WTC11 (cell line): ENCODE measurements around the gene RRAD. TPM values are rescaled to one million over a fixed set of nuclear protein-coding genes. Genes with fewer than 3 reads are reported as not detected.

Experiments used
- AR ChIP-seq: fragments of 250-450 bp; sonication (Bioruptor Pico); IDR thresholded peaks from 2 replicates; pipeline ENCODE4 v1.9.0; 2021; ENCODE audit warnings: mild to moderate bottlenecking
- CTCF ChIP-seq: fragments of 200-600 bp; IDR thresholded peaks from 2 replicates; pipeline ENCODE4 v1.8.0; 2022; ENCODE audit warnings: antibody characterized with exemption
- GTF2I ChIP-seq: fragments of 250-450 bp; sonication (Bioruptor Pico); conservative IDR thresholded peaks from 2 replicates; pipeline ENCODE4 v1.4.0; 2021; ENCODE audit warnings: mild to moderate bottlenecking
- HMGA2 ChIP-seq: fragments of 250-450 bp; sonication (Bioruptor Pico); IDR thresholded peaks from 2 replicates; pipeline ENCODE4 v1.4.0; 2021; ENCODE audit warnings: mild to moderate bottlenecking, moderate library complexity
- HMGXB4 ChIP-seq: sonication (generic); formaldehyde crosslinking; IDR thresholded peaks from 2 replicates; pipeline ENCODE4 v1.8.1; 2023; ENCODE audit warnings: mild to moderate bottlenecking, moderate library complexity, missing genetic modification reagents
- KAT7 ChIP-seq: sonication (generic); formaldehyde crosslinking; IDR thresholded peaks from 2 replicates; pipeline ENCODE4 v1.8.1; 2023; ENCODE audit warnings: missing genetic modification reagents, mild to moderate bottlenecking, borderline replicate concordance
- MLX ChIP-seq: sonication (generic); formaldehyde crosslinking; IDR thresholded peaks from 2 replicates; pipeline ENCODE4 v1.8.1; 2023; ENCODE audit warnings: mild to moderate bottlenecking, missing genetic modification reagents, moderate library complexity
- MXD4 ChIP-seq: fragments of 250-450 bp; sonication (Bioruptor Pico); IDR thresholded peaks from 2 replicates; pipeline ENCODE4 v1.8.0; 2021; ENCODE audit warnings: mild to moderate bottlenecking, moderate library complexity, borderline replicate concordance
- NR1H2 ChIP-seq: sonication (generic); formaldehyde crosslinking; IDR thresholded peaks from 2 replicates; pipeline ENCODE4 v1.9.0; 2021; ENCODE audit warnings: mild to moderate bottlenecking, moderate library complexity, missing genetic modification reagents
- NR3C1 ChIP-seq: sonication (generic); formaldehyde crosslinking; conservative IDR thresholded peaks from 2 replicates; pipeline ENCODE4 v1.8.1; 2023; ENCODE audit warnings: low read depth, mild to moderate bottlenecking, missing genetic modification reagents
- OVOL2 ChIP-seq: fragments of 250-450 bp; sonication (Bioruptor Pico); IDR thresholded peaks from 2 replicates; pipeline ENCODE4 v1.9.0; 2021; ENCODE audit warnings: mild to moderate bottlenecking, borderline replicate concordance
- PRDM15 ChIP-seq: sonication (generic); formaldehyde crosslinking; IDR thresholded peaks from 2 replicates; pipeline ENCODE4 v1.8.0; 2022; ENCODE audit warnings: missing genetic modification reagents
- SP1 ChIP-seq: sonication (generic); formaldehyde crosslinking; conservative IDR thresholded peaks from 2 replicates; pipeline ENCODE4 v1.8.1; 2022; ENCODE audit warnings: missing genetic modification reagents
- TEAD1 ChIP-seq: sonication (generic); formaldehyde crosslinking; IDR thresholded peaks from 2 replicates; pipeline ENCODE4 v1.8.0; 2022; ENCODE audit warnings: mild to moderate bottlenecking, missing genetic modification reagents
- ZMAT4 ChIP-seq: fragments of 250-450 bp; sonication (Bioruptor Pico); IDR thresholded peaks from 2 replicates; pipeline ENCODE4 v1.9.0; 2021; ENCODE audit warnings: mild to moderate bottlenecking
- ZNF281 ChIP-seq: sonication (generic); formaldehyde crosslinking; IDR thresholded peaks from 2 replicates; pipeline ENCODE4 v1.8.0; 2023; ENCODE audit warnings: mild to moderate bottlenecking, missing genetic modification reagents
- ZNF317 ChIP-seq: sonication (generic); formaldehyde crosslinking; IDR thresholded peaks from 2 replicates; pipeline ENCODE4 v1.8.1; 2023; ENCODE audit warnings: low read depth, mild to moderate bottlenecking, moderate library complexity, missing genetic modification reagents, borderline replicate concordance
- ZNF396 ChIP-seq: fragments of 250-450 bp; sonication (Bioruptor Pico); IDR thresholded peaks from 2 replicates; pipeline ENCODE4 v1.8.0; 2021; ENCODE audit warnings: mild to moderate bottlenecking, moderate library complexity, borderline replicate concordance
- ZNF512 ChIP-seq: sonication (generic); formaldehyde crosslinking; IDR thresholded peaks from 2 replicates; pipeline ENCODE4 v1.8.1; 2022; ENCODE audit warnings: missing genetic modification reagents, borderline replicate concordance
- ZSCAN18 ChIP-seq: fragments of 250-450 bp; sonication (Bioruptor Pico); IDR thresholded peaks from 2 replicates; pipeline ENCODE4 v2.1.2; 2022; ENCODE audit warnings: mild to moderate bottlenecking, moderate library complexity
- total RNA-seq: library from RNA; stranded (reverse); gene quantifications from 3 replicates; pipeline ENCODE4 v1.2.3, GENCODE V29; 2021

Gene RRAD
- total RNA-seq, 1 experiment from 2014 or later, result 0.52 TPM

- no peak for TF ChIP-seq KAT7 (CRISPR knock-in tag)
- TF ChIP-seq ZNF512 (CRISPR knock-in tag), result no peak
- TF ChIP-seq TEAD1 (CRISPR knock-in tag), result 0 out of 2 replicates have a peak, but pooled peaks have one; percentile 66
- no peak for TF ChIP-seq ZNF281 (CRISPR knock-in tag)
- TF ChIP-seq ZMAT4 (CRISPR knock-in tag), result no peak
- TF ChIP-seq OVOL2 (CRISPR knock-in tag), result no peak
- TF ChIP-seq CTCF, result peak; percentile 86
- TF ChIP-seq HMGXB4 (CRISPR knock-in tag), result peak; percentile 96
- no peak for TF ChIP-seq ZNF317 (CRISPR knock-in tag)
- TF ChIP-seq HMGA2 (CRISPR knock-in tag), result no peak
- TF ChIP-seq ZNF396 (CRISPR knock-in tag), result no peak
- TF ChIP-seq ZSCAN18 (CRISPR knock-in tag), result no peak
- TF ChIP-seq MXD4 (CRISPR knock-in tag), result no peak
- TF ChIP-seq MLX, result no peak
- TF ChIP-seq NR1H2 (CRISPR knock-in tag), result no peak
- no peak for TF ChIP-seq NR3C1 (CRISPR knock-in tag)
- no peak for TF ChIP-seq PRDM15 (CRISPR knock-in tag)
- TF ChIP-seq SP1 (CRISPR knock-in tag), result peak; percentile 62; the same call in 1 of the 2 replicates
- TF ChIP-seq GTF2I, result no peak; the same call in 1 of the 2 replicates
- no peak for TF ChIP-seq AR (CRISPR knock-in tag)
Observed at GRCh38 chr16:66872943-66873684, 52.2 kb downstream of the RRAD start (continued).
